ENCODE data around the gene CMTM1. TPM values are rescaled to one million over a fixed set of nuclear protein-coding genes. Genes with fewer than 3 reads are reported as not detected.

The CMTM1 gene
- total RNA-seq, 2 donors from 2014 or later = 3.8 to 5.3 TPM

GRCh38 chr16:66539623-66540469 lies 26.4 kb upstream of the CMTM1 start:
- 89 to 98% methylated on average over 2 to 3 of the region's 3 CpGs for WGBS, 2 experiments (ENCODE audit: insufficient coverage in 1 of 2, insufficient read length in 1 of 2)
- no peak overlapping the region for H3K4me3 Mint-ChIP-seq
- Histone ChIP-seq H3K27ac (ENCODE audit: low read depth, low read length) (no peak overlapping the region), H3K27me3 (ENCODE audit: control insufficient read depth, insufficient read depth, low read length, poor library complexity, severe bottlenecking) (no peaks in the 10 kb centered on the region), H3K4me3 (ENCODE audit: low read length) (no peak overlapping the region), H3K9me3 (ENCODE audit: control insufficient read depth, low read length) (no peaks in the 10 kb centered on the region), H3K36me3 (ENCODE audit: control insufficient read depth, insufficient read depth, low read length) (no peaks in the 10 kb centered on the region), H3K9ac (ENCODE audit: extremely low read depth, low read length, poor library complexity, severe bottlenecking) (no peak overlapping the region), H3K4me1 (ENCODE audit: control insufficient read depth, insufficient read depth, low read length) (peaks cover 5% of the 10 kb centered on the region)
- H3K36me3 Mint-ChIP-seq (ENCODE audit: low read depth) = peaks cover 2% of the 10 kb centered on the region
- H3K27ac Mint-ChIP-seq = no peak overlapping the region
- no peaks in the 10 kb centered on the region for H3K27me3 Mint-ChIP-seq (ENCODE audit: insufficient read depth)
- DNase-seq = no peak
- H3K4me1 Mint-ChIP-seq = peaks cover 11% of the 10 kb centered on the region
- no peaks in the 10 kb centered on the region for H3K9me3 Mint-ChIP-seq
- TF ChIP-seq CTCF (conservative IDR thresholded peaks at IDR 0.05) = no peak

- H3K4me1 Mint-ChIP-seq = peaks cover 11% of the 10 kb centered on the region
- DNase-seq = peak; percentile 48
- H3K36me3 Mint-ChIP-seq (ENCODE audit: low read depth) = peaks cover 2% of the 10 kb centered on the region
- no peaks in the 10 kb centered on the region for H3K27me3 ChIP-seq (ENCODE audit: control insufficient read depth, insufficient read depth, low read length, poor library complexity, severe bottlenecking)
- no peak overlapping the region for H3K27ac ChIP-seq (ENCODE audit: low read depth, low read length)
- no peaks in the 10 kb centered on the region for H3K36me3 ChIP-seq (ENCODE audit: control insufficient read depth, insufficient read depth, low read length)
- no peaks in the 10 kb centered on the region for H3K9me3 Mint-ChIP-seq
- no peak for TF ChIP-seq CTCF (conservative IDR thresholded peaks at IDR 0.05)
- H3K27ac Mint-ChIP-seq = peak overlapping the region; percentile 13
- H3K4me3 Mint-ChIP-seq = no peak overlapping the region
- no peaks in the 10 kb centered on the region for H3K27me3 Mint-ChIP-seq (ENCODE audit: insufficient read depth)
- H3K4me3 ChIP-seq (ENCODE audit: low read length) = no peak overlapping the region
- WGBS, 2 experiments (ENCODE audit: insufficient coverage in 1 of 2, insufficient read length in 1 of 2) = 85 to 87% methylated on average over 14 to 18 of the region's 18 CpGs
- no peaks in the 10 kb centered on the region for H3K9me3 ChIP-seq (ENCODE audit: control insufficient read depth, low read length)
- H3K9ac ChIP-seq (ENCODE audit: extremely low read depth, low read length, poor library complexity, severe bottlenecking) = no peak overlapping the region
- H3K4me1 ChIP-seq (ENCODE audit: control insufficient read depth, insufficient read depth, low read length) = peaks cover 5% of the 10 kb centered on the region
Observed at GRCh38 chr16:66541388-66542355, 24.6 kb upstream of the CMTM1 start.

GRCh38 chr16:66542396-66542795 lies 23.8 kb upstream of the CMTM1 start:
- peaks cover 5% of the 10 kb centered on the region for H3K4me1 ChIP-seq (ENCODE audit: control insufficient read depth, insufficient read depth, low read length)
- no peaks in the 10 kb centered on the region for H3K9me3 ChIP-seq (ENCODE audit: control insufficient read depth, low read length)
- peaks cover 11% of the 10 kb centered on the region for H3K4me1 Mint-ChIP-seq
- H3K36me3 ChIP-seq (ENCODE audit: control insufficient read depth, insufficient read depth, low read length) = no peaks in the 10 kb centered on the region
- no peak for TF ChIP-seq CTCF (conservative IDR thresholded peaks at IDR 0.05)
- H3K27me3 Mint-ChIP-seq (ENCODE audit: insufficient read depth) = no peaks in the 10 kb centered on the region
- H3K4me3 Mint-ChIP-seq = no peak overlapping the region
- H3K27me3 ChIP-seq (ENCODE audit: control insufficient read depth, insufficient read depth, low read length, poor library complexity, severe bottlenecking) = no peaks in the 10 kb centered on the region
- H3K27ac Mint-ChIP-seq = peak overlapping the region; percentile 13
- H3K9me3 Mint-ChIP-seq = no peaks in the 10 kb centered on the region
- no peak overlapping the region for H3K27ac ChIP-seq (ENCODE audit: low read depth, low read length)
- no peak overlapping the region for H3K9ac ChIP-seq (ENCODE audit: extremely low read depth, low read length, poor library complexity, severe bottlenecking)
- peak; percentile 54 for DNase-seq
- 89 to 93% methylated on average over 3 of the region's 3 CpGs for WGBS, 2 experiments (ENCODE audit: insufficient coverage in 1 of 2, insufficient read length in 1 of 2)
- H3K36me3 Mint-ChIP-seq (ENCODE audit: low read depth) = peaks cover 2% of the 10 kb centered on the region
- H3K4me3 ChIP-seq (ENCODE audit: low read length) = no peak overlapping the region
